Lower leg skin (tissue), 4 donors: ENCODE measurements around the gene PTPRN2. TPM values are rescaled to one million over a fixed set of nuclear protein-coding genes. Genes with fewer than 3 reads are reported as not detected.

Experiments used
- DNase-seq, 2 donors: peaks; one replicate each; pipeline ENCODE4 v3.0.0-alpha.2; 2019; ENCODE audit warnings: low spot score in 2 of 2
- H3K4me3 ChIP-seq: fragments of 200-600 bp; sonication (generic); 2 replicates; pipeline ENCODE4 v1.5.1; 2017; ENCODE audit warnings: mild to moderate bottlenecking, low read depth; ENCODE audit not compliant: poor library complexity, severe bottlenecking
- CTCF ChIP-seq, 3 donors: fragments of 450-650 bp; IDR thresholded peaks; one replicate each; pipeline ENCODE4 v1.5.1; 2016; ENCODE audit warnings: antibody characterized with exemption in 3 of 3, mild to moderate bottlenecking in 3 of 3, moderate library complexity in 2 of 3
- POLR2A ChIP-seq, 2 donors: fragments of 450-650 bp; IDR thresholded peaks; one replicate each; pipeline ENCODE4 v1.6.1; 2016 to 2017; ENCODE audit warnings: antibody characterized with exemption in 2 of 2, mild to moderate bottlenecking in 1 of 2, moderate library complexity in 1 of 2
- WGBS, 2 donors: methylation state at CpG; one replicate each; pipeline ENCODE4 v1.1.5; 2018; 5-methylcytosine and 5-hydroxymethylcytosine counted together
- intact Hi-C: fragments of 100-400 bp; cut with DNase I; formaldehyde crosslinking; loops from one replicate; pipeline ENCODE4 v1.15.0; 2023; ENCODE audit warnings: low total_unique reads
- total RNA-seq, 4 donors: library from RNA; depleted of rRNA; stranded (reverse); fragments of >200 nt; gene quantifications; one replicate each; pipeline ENCODE4 v1.1.0, GENCODE V29; 2016

Gene PTPRN2
- total RNA-seq, 4 donors from 2014 or later, result 0.11 to 1.6 (median 0.92) TPM

GRCh38 chr7:157759246-157759805, 828.3 kb downstream of the PTPRN2 start:
- intact Hi-C loops, result no loop called here
- TF ChIP-seq CTCF (IDR thresholded peaks at IDR 0.05) (no peak), POLR2A (IDR thresholded peaks at IDR 0.05) (no peak)
- WGBS, 2 donors, result 86 to 94% methylated on average over 19 of the region's 19 CpGs

GRCh38 chr7:157758468-157759245, 829.0 kb downstream of the PTPRN2 start:
- DNase-seq, result no peak
- 89 to 91% methylated on average over 32 to 35 of the region's 36 CpGs for WGBS, 2 donors
- H3K4me3 ChIP-seq, result no peak overlapping the region
- intact Hi-C loops, result no loop called here
- no peak for TF ChIP-seq CTCF (IDR thresholded peaks at IDR 0.05)
- no peak for TF ChIP-seq POLR2A (IDR thresholded peaks at IDR 0.05)

More at GRCh38 chr7:157759246-157759805, 828.3 kb downstream of the PTPRN2 start:
- H3K4me3 ChIP-seq, result no peak overlapping the region
- DNase-seq, result no peak

GRCh38 chr7:157757776-157758467, 829.7 kb downstream of the PTPRN2 start:
- no peak for TF ChIP-seq CTCF (IDR thresholded peaks at IDR 0.05)
- no peak for TF ChIP-seq POLR2A (IDR thresholded peaks at IDR 0.05)
- intact Hi-C loops, result no loop called here
- no peak overlapping the region for H3K4me3 ChIP-seq
- 82 to 86% methylated on average over 47 to 48 of the region's 48 CpGs for WGBS, 2 donors
- no peak for DNase-seq

GRCh38 chr7:157757211-157757610, 830.4 kb downstream of the PTPRN2 start:
- 83 to 84% methylated on average over 21 of the region's 21 CpGs for WGBS, 2 donors
- TF ChIP-seq CTCF (IDR thresholded peaks at IDR 0.05) (no peak), POLR2A (IDR thresholded peaks at IDR 0.05) (no peak)
- intact Hi-C loops, result no loop called here
- no peak overlapping the region for H3K4me3 ChIP-seq
- no peak for DNase-seq

- no peak overlapping the region for H3K4me3 ChIP-seq
- 84 to 85% methylated on average over 7 of the region's 7 CpGs for WGBS, 2 donors
- no peak for TF ChIP-seq POLR2A (IDR thresholded peaks at IDR 0.05)
- TF ChIP-seq CTCF (IDR thresholded peaks at IDR 0.05), result no peak
- no peak for DNase-seq
- intact Hi-C loops, result no loop called here
These were observed 831.9 kb downstream of the PTPRN2 start for GRCh38 chr7:157755741-157756140.
